NCI-H526 treated with DMSO at 0.1 percent for 48 hours (cell line): ENCODE measurements around the gene PCDHA13.
A peak's percentile ranks its signal among the peaks of the same experiment; 100 is the strongest.
"Not testable (repeated sequence)": the region's sequence is repeated elsewhere in the genome, so short reads cannot be mapped to it uniquely, and the experiment has no call there.

ENCODE experiments used
- DNase-seq: peaks from one replicate; lab custom pipeline; 2025; lab: John Stamatoyannopoulos, UW

PCDHA13 gene, protein sequence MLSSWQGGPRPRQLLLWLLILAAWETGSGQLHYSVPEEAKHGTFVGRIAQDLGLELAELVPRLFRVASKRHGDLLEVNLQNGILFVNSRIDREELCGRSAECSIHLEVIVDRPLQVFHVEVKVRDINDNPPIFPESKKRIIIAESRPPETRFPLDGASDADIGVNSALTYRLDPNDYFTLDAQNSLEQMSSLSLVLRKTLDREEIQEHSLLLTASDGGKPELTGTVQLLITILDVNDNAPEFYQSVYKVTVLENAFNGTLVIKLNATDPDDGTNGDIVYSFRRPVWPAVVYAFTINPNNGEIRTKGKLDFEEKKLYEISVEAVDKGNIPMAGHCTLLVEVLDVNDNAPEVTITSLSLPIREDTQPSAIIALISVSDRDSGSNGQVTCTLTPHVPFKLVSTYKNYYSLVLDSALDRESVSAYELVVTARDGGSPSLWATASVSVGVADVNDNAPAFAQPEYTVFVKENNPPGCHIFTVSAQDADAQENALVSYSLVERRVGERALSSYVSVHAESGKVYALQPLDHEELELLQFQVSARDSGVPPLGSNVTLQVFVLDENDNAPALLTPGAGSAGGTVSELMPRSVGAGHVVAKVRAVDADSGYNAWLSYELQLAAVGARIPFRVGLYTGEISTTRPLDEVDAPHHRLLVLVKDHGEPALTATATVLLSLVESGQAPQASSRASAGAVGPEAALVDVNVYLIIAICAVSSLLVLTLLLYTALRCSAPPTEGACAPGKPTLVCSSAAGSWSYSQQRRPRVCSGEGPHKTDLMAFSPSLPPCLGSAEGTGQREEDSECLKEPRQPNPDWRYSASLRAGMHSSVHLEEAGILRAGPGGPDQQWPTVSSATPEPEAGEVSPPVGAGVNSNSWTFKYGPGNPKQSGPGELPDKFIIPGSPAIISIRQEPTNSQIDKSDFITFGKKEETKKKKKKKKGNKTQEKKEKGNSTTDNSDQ

DNA sequence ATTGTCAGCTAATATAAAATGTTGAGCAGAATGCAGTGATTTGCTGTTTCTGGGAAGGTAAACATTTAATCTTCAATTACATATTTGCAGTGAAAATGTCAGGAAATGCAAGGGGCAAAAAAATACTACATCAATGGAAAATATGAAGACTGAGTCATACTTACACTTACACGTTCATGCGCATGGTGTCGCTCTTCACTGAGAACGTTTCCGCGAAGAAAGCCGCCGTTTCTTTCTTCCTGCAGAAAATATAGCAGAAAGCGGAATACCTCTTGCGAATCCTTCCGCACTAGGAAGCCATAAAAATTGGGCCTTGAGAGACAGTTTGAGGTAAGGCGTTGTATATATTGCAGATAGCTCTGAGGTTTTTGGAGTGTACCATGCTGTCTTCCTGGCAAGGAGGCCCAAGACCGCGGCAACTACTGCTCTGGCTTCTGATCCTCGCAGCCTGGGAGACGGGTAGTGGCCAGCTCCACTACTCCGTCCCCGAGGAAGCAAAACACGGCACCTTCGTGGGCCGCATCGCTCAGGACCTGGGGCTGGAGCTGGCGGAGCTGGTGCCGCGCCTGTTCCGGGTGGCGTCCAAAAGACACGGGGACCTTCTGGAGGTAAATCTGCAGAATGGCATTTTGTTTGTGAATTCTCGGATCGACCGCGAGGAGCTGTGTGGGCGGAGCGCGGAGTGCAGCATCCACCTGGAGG, at the start of gene PCDHA13:
PCDHA13 (plus strand) TSS at position 236 of the 702 bp plus-strand sequence; CDS start at position 381, 145 bp downstream.
- no peak for DNase-seq

DNA sequence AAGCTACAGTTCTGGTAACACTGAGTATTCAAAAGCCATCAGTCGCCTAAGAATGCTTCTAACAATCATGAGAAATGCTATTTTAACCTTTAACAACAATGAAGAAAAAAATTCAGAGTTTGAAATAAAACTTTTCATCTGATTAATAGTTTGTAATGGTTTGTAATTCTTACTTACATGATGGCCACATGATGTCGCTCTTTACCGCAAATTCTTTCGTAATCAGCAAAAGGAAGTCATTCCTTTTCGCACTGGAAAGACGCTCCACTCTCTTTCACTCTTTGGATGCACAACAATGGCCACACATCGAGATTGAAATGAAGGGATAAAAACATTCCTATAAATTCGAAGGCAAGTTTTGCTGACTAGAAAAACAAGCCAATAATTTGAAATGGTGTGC, 47.9 kb upstream of the PCDHA13 start, which contains the start of gene PCDHA7:
PCDHA7 (plus strand) TSS at position 277 of the 400 bp plus-strand sequence; CDS start at position 392, 115 bp downstream.
- no peak for DNase-seq

DNA sequence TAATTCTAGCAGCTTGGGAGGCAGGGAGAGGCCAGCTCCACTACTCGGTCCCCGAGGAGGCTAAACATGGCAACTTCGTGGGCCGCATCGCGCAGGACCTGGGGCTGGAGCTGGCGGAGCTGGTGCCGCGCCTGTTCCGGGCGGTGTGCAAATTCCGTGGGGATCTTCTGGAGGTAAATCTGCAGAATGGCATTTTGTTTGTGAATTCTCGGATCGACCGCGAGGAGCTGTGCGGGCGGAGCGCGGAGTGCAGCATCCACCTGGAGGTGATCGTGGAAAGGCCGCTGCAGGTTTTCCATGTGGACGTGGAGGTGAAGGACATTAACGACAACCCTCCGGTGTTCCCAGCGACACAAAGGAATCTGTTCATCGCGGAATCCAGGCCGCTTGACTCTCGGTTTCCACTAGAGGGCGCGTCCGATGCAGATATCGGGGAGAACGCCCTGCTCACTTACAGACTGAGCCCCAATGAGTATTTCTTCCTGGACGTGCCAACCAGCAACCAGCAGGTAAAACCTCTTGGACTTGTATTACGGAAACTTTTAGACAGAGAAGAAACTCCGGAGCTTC, 47.4 kb upstream of the PCDHA13 start:
- not testable (repeated sequence) for DNase-seq

DNA sequence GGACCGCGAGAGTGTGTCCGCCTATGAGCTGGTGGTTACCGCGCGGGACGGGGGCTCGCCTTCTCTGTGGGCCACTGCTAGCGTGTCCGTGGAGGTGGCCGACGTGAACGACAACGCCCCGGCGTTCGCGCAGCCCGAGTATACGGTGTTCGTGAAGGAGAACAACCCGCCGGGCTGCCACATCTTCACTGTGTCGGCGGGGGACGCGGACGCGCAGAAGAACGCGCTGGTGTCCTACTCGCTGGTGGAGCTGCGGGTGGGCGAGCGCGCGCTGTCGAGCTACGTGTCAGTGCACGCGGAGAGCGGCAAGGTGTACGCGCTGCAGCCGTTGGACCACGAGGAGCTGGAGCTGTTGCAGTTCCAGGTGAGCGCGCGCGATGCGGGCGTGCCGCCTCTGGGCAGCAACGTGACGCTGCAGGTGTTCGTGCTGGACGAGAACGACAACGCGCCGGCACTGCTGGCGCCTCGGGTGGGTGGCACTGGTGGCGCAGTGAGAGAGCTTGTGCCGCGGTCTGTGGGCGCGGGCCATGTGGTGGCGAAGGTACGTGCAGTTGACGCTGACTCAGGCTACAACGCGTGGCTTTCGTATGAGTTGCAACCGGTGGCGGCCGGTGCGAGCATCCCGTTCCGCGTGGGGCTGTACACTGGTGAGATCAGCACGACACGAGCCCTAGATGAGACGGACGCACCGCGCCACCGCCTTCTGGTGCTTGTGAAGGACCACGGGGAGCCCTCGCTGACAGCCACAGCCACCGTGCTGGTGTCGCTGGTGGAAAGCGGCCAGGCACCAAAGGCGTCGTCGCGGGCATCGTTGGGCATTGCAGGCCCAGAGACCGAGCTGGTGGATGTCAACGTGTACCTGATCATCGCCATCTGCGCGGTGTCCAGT, 46.1 kb upstream of the PCDHA13 start:
- DNase-seq, result no peak

DNA sequence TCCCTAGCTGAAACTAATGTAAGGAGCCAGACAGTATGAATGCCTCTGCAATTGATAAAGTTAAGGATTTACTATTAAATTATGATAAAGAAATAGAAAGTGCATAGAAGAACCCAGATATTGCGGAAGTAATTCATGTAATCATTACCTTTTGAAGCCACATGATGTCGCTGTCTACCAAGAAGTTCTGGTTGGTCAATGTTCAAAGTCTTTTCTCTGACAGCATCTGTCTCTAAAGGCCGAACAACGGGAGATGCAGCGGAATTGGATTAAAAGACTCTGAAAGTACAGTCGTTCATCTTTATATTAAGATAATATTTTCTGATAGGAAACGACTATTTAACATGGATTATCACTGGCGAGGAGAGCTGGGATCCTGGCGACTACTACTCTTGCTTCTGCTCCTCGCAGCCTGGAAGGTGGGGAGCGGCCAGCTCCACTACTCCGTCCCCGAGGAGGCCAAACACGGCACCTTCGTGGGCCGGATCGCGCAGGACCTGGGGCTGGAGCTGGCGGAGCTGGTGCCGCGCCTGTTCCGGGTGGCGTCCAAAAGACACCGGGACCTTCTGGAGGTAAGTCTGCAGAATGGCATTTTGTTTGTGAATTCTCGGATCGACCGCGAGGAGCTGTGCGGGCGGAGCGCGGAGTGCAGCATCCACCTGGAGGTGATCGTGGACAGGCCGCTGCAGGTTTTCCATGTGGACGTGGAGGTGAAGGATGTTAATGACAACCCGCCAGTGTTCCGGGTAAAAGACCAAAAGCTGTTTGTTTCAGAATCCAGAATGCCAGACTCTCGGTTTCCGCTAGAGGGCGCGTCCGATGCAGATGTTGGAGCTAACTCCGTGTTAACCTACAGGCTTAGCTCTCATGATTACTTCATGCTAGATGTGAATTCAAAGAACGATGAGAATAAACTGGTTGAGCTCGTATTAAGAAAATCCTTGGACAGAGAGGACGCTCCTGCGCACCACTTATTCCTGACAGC, 40.7 kb upstream of the PCDHA13 start, which contains the start of gene PCDHA8:
PCDHA8 (plus strand) TSS at position 210 of the 985 bp plus-strand sequence; CDS start at position 345, 135 bp downstream.
- no peak for DNase-seq

DNA sequence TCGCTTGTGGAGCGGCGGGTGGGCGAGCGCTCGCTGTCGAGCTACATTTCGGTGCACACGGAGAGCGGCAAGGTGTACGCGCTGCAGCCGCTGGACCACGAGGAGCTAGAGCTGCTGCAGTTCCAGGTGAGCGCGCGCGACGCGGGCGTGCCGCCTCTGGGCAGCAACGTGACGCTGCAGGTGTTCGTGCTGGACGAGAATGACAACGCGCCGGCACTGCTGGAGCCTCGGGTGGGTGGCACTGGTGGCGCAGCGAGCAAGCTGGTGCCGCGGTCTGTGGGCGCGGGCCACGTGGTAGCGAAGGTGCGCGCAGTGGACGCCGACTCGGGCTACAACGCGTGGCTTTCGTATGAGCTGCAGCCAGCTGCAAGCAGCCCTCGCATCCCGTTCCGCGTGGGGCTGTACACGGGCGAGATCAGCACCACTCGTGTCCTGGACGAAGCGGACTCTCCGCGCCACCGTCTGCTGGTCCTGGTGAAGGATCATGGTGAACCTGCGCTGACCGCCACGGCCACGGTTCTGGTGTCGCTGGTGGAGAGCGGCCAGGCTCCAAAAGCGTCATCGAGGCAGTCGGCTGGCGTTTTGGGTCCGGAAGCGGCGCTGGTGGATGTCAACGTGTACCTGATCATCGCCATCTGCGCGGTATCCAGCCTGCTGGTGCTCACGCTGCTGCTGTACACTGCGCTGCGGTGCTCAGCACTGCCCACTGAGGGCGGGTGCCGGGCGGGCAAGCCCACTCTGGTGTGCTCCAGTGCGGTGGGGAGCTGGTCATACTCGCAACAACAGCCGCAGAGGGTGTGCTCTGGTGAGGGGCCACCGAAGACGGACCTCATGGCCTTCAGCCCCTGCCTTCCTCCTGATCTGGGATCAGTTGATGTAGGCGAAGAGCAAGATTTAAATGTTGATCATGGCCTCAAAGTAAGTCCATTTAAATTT, 38.9 kb upstream of the PCDHA13 start:
- DNase-seq, result no peak

DNA sequence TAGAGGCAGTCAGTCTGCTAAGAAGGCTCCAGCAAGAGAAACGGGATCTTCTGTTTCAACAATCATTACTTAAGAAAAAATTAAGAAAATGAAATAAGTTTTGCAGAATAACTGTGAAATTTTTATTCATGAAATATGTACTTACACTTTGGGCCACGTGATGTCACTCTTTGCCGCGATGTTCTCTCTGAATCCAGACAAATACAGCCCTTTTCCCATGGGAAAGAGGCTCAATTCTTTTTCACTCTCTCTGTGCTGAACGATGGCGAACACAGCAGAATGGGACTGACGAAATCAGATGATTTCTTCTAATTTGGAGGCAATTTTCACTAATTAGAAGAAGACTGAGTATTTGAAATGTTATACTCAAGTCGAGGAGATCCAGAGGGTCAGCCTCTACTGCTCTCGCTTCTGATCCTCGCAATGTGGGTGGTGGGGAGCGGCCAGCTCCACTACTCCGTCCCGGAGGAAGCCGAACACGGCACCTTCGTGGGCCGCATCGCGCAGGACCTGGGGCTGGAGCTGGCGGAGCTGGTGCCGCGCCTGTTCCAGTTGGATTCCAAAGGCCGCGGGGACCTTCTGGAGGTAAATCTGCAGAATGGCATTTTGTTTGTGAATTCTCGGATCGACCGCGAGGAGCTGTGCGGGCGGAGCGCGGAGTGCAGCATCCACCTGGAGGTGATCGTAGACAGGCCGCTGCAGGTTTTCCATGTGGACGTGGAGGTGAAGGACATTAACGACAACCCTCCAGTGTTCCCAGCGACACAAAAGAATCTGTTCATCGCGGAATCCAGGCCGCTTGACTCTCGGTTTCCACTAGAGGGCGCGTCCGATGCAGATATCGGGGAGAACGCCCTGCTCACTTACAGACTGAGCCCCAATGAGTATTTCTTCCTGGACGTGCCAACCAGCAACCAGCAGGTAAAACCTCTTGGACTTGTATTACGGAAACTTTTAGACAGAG, 33.5 kb upstream of the PCDHA13 start, which contains the start of gene PCDHA9:
PCDHA9 (plus strand) TSS at position 244 of the 964 bp plus-strand sequence; CDS start at position 358, 114 bp downstream.
- not testable (repeated sequence) for DNase-seq

DNA sequence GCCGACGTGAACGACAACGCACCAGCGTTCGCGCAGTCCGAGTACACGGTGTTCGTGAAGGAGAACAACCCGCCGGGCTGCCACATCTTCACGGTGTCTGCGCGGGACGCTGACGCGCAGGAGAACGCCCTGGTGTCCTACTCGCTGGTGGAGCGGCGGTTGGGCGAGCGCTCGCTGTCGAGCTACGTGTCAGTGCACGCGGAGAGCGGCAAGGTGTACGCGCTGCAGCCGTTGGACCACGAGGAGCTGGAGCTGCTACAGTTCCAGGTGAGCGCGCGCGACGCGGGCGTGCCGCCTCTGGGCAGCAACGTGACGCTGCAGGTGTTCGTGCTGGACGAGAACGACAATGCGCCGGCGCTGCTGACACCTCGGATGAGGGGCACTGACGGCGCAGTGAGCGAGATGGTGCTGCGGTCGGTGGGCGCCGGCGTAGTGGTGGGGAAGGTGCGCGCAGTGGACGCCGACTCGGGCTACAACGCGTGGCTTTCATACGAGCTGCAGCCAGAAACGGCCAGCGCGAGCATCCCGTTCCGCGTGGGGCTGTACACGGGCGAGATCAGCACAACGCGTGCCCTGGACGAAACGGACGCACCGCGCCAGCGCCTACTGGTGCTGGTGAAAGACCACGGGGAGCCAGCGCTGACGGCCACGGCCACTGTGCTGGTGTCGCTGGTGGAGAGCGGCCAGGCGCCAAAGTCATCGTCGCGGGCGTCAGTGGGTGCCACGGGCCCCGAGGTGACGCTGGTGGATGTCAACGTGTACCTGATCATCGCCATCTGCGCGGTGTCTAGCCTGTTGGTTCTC, 31.9 kb upstream of the PCDHA13 start:
- not testable (repeated sequence) for DNase-seq

DNA sequence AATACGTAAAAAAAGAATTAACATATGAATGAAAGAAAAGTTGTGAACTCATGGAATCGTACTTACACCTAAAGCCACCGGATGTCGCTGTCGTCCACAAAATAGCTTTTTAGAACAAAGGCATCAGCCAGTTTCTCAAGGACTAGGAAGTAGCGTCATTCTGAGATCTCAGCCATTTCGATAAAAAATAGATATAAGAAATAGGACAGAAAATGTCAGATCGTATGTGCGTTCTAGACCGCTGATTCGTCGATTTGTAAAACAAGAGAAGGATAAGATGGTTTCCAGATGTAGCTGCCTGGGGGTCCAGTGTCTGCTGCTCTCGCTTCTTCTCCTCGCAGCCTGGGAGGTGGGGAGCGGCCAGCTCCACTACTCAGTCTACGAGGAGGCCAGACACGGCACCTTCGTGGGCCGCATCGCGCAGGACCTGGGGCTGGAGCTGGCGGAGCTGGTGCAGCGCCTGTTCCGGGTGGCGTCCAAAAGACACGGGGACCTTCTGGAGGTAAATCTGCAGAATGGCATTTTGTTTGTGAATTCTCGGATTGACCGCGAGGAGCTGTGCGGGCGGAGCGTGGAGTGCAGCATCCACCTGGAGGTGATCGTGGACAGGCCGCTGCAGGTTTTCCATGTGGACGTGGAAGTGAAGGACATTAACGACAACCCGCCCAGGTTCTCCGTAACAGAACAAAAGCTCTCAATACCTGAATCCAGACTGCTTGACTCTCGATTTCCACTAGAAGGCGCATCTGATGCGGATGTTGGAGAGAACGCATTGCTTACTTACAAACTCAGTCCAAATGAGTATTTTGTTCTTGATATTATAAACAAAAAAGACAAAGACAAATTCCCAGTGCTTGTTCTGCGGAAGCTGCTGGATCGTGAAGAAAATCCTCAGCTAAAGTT, 25.9 kb upstream of the PCDHA13 start, which contains the start of gene PCDHA10:
PCDHA10 (plus strand) TSS at position 126 of the 903 bp plus-strand sequence; CDS start at position 278, 152 bp downstream.
- peak; percentile 16 for DNase-seq

DNA sequence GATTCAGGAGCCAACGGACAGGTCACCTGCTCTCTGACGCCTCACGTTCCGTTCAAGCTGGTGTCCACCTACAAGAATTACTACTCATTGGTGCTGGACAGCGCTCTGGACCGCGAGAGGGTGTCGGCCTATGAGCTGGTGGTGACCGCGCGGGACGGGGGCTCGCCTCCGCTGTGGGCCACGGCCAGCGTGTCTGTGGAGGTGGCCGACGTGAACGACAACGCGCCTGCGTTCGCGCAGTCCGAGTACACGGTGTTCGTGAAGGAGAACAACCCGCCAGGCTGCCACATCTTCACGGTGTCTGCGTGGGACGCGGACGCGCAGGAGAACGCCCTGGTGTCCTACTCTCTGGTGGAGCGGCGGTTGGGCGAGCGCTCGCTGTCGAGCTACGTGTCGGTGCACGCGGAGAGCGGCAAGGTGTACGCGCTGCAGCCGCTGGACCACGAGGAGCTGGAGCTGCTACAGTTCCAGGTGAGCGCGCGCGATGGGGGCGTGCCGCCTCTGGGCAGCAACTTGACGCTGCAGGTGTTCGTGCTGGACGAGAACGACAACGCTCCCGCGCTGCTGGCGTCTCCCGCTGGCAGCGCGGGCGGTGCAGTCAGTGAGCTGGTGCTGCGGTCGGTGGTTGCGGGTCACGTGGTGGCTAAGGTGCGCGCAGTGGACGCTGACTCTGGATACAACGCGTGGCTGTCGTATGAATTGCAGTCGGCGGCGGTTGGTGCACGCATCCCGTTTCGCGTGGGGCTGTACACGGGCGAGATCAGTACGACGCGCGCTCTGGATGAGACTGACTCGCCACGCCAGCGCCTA, 24.5 kb upstream of the PCDHA13 start:
- no peak for DNase-seq

DNA sequence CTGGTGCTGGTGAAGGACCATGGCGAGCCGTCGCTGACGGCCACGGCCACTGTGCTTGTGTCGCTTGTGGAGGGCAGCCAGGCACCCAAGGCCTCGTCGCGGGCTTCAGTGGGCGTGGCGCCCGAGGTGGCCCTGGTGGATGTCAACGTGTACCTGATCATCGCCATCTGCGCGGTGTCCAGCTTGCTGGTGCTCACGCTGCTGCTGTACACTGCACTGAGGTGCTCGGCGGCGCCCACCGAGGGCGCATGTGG, 24.0 kb upstream of the PCDHA13 start:
- no peak for DNase-seq

DNA sequence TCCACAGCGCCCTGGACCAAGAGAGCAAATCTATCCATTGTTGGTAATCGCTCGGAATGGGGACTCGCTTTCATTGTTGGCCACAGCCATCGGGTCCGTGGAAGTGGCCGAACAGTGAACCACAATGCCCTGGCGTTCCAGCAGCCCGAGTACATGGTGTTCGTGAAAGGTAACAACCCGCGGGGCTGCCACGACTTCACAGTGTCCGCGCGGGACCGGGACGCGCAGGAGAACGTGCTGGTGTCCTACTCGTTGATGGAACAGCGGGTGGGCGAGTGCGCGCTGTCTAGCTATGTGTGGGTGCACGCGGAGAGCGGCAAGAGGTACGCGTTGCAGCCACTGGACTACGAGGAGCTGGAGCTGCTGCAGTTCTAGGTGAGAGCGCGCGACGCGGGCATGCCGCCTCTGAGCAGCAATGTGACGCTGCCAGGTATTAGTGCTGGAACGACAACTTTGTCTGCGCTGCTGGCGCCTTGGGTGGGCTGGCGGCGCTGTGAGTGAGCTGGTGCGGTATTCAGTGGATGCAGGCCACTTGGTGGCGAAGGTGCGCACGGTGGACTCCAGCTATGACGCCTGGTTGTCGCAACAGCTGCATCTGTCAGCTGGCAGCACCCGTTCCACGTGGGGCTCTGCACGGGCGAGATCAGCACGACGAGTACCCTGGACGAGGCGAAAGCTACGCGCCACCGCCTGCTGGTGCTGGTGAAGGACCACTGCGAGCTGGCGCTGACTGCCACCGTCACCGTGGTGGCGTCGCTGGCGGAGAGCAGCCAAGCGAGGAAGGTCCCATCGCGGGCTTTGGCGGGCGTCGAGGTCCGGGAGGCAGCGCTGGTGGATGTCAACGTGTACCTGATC, 19.3 kb upstream of the PCDHA13 start:
- no peak for DNase-seq
